ENCODE results near the gene F7. TPM values are rescaled to one million over a fixed set of nuclear protein-coding genes. Genes with fewer than 3 reads are reported as not detected.

Gene F7
- total and polyA plus RNA-seq, 10 donors: 0.03 TPM; not detected in 9

- H3K4me3 ChIP-seq: no peak overlapping the region
- peak; percentile 66 for DNase-seq
- H3K4me1 ChIP-seq: no peaks in the 10 kb centered on the region
- H3K27ac ChIP-seq: no peak overlapping the region
- TF ChIP-seq CTCF (IDR thresholded peaks at IDR 0.05 in 8 of 11, conservative IDR thresholded peaks at IDR 0.05 in 3 of 11): no peak
- no peak for TF ChIP-seq POLR2AphosphoS5 (IDR thresholded peaks at IDR 0.05)
- no peak for TF ChIP-seq POLR2A (IDR thresholded peaks at IDR 0.05)
- H3K9me3 ChIP-seq: no peaks in the 10 kb centered on the region
- WGBS, 5 donors: 88 to 90% (median 89%) methylated on average over 32 to 39 of the region's 39 CpGs
- H3K36me3 ChIP-seq: no peaks in the 10 kb centered on the region
- H3K27me3 ChIP-seq (replicated peaks in 1 of 7): peaks cover 0 to 10% (median 0%) of the 10 kb centered on the region in 7 donors
- intact Hi-C loops (cut with DNase I; ENCODE audit: low total_unique reads): no loop called here
These were observed 38.1 kb downstream of the F7 start for GRCh38 chr13:113143466-113144254.

DNA sequence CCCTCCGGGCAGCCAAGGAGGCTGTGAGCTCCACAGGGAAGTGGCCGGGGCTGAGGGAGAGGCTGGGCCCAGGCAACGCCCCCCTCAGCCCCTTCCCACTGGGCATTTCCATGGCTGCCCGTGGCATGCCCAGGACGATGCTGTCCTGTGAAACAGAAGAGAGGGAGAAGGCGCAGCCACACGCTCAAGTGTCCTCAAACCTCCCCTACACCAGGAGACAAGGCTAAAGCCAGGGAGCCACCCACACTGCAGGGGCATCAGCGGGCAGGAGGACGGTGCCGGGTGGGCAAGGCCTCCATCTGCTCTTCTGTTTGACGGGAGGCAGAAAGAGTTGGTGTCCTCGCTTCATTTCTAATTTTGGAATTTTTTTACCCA, 38.7 kb downstream of the F7 start:
- TF ChIP-seq POLR2A (IDR thresholded peaks at IDR 0.05) (no peak), CTCF (IDR thresholded peaks at IDR 0.05 in 8 of 11, conservative IDR thresholded peaks at IDR 0.05 in 3 of 11) (no peak)
- Histone ChIP-seq H3K36me3 (no peaks in the 10 kb centered on the region), H3K4me1 (no peaks in the 10 kb centered on the region), H3K9me3 (no peaks in the 10 kb centered on the region), H3K27ac (no peak overlapping the region), H3K27me3 (replicated peaks in 1 of 7) (peaks cover 0 to 10% (median 0%) of the 10 kb centered on the region in 7 donors), H3K4me3 (no peak overlapping the region)
- WGBS, 5 donors: 87 to 95% (median 91%) methylated on average over 10 to 12 of the region's 12 CpGs
- intact Hi-C loops (cut with DNase I; ENCODE audit: low total_unique reads): no loop called here
- no peak for DNase-seq

GRCh38 chr13:113145496-113145895, 39.9 kb downstream of the F7 start:
- TF ChIP-seq POLR2A (IDR thresholded peaks at IDR 0.05) (no peak), CTCF (IDR thresholded peaks at IDR 0.05 in 8 of 11, conservative IDR thresholded peaks at IDR 0.05 in 3 of 11) (no peak), POLR2AphosphoS5 (IDR thresholded peaks at IDR 0.05) (no peak)
- Histone ChIP-seq H3K9me3 (no peaks in the 10 kb centered on the region), H3K27ac (no peak overlapping the region), H3K4me3 (no peak overlapping the region), H3K4me1 (no peaks in the 10 kb centered on the region), H3K36me3 (no peaks in the 10 kb centered on the region), H3K27me3 (replicated peaks in 1 of 7) (peaks cover 0 to 22% (median 0%) of the 10 kb centered on the region in 7 donors)
- DNase-seq: no peak
- intact Hi-C loops (cut with DNase I; ENCODE audit: low total_unique reads): no loop called here
- WGBS, 5 donors: 61 to 82% (median 73%) methylated on average over 12 of the region's 12 CpGs

DNA sequence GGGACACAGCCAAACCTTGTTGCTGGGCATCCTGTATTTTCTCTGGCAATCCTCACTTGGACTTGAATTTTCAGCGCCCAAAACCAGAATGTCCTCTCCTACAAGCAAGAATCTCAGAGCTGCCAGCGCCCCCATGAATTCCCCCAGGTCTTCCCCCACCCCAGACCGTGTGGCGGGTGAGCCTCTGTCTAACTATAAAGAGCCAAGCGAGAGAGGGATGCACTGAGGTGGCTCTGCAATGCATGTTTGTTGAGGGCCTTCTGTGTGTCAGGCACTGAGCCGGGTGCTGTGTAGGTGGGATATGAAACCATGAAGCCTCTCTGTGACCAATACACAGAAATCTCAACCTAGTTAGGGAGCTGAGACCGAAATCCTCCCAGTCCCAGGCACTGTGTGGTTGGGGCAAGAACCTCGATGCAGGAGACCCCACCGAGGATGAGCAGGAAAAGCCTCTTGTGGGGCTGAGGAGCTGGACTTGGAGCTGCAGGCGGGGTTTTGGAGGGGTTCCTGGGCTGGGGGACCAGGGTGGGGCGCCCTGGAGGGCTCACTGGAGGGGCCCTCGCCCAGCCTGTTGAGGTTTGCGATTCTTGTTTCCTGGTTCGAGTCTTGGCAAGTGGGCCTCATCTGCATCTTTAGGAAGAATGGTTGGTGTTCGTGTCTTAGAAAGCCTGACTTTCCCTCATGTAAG, 40.5 kb downstream of the F7 start:
- Histone ChIP-seq H3K36me3 (no peaks in the 10 kb centered on the region), H3K27me3 (replicated peaks in 1 of 7) (peaks cover 0 to 27% (median 0%) of the 10 kb centered on the region in 7 donors), H3K4me3 (no peak overlapping the region), H3K27ac (no peak overlapping the region), H3K9me3 (no peaks in the 10 kb centered on the region), H3K4me1 (no peaks in the 10 kb centered on the region)
- WGBS, 5 donors: 82 to 93% (median 84%) methylated on average over 11 to 15 of the region's 15 CpGs
- TF ChIP-seq CTCF (IDR thresholded peaks at IDR 0.05 in 8 of 11, conservative IDR thresholded peaks at IDR 0.05 in 3 of 11) (no peak), POLR2AphosphoS5 (IDR thresholded peaks at IDR 0.05) (no peak), POLR2A (IDR thresholded peaks at IDR 0.05) (no peak)
- intact Hi-C loops (cut with DNase I; ENCODE audit: low total_unique reads): no loop called here
- no peak for DNase-seq

All from spleen (tissue), 11 donors.